PC-9 (cell line): Measurements from ENCODE around the gene FXYD3. TPM values are rescaled to one million over a fixed set of nuclear protein-coding genes. Genes with fewer than 3 reads are reported as not detected.

Source experiments
- BruUV-seq: library from RNA; stranded (reverse); fragments of 400-500 nt; replicated peaks from 2 replicates; lab custom pipeline; 2021; lab: Mats Ljungman, UMichigan
- CTCF ChIA-PET: fragments of 300-600 bp; sonication (Branson Sonifier 250); formaldehyde crosslinking; loops from one replicate; lab custom pipeline; 2022; ENCODE audit warnings: antibody characterized with exemption; lab: Charles Lee
- POLR2A ChIA-PET: fragments of 300-600 bp; sonication (Branson Sonifier 250); formaldehyde crosslinking; loops from one replicate; lab custom pipeline; 2022; ENCODE audit warnings: antibody characterized with exemption; ENCODE audit not compliant: unreplicated experiment; lab: Charles Lee
- DNase-seq, 2 experiments: peaks; one replicate each; pipeline versions ENCODE4 v3.0.0 to v3.0.0-alpha.2; 2015 to 2022; ENCODE audit warnings: mixed read lengths in 1 of 2
- H2AFZ ChIP-seq: fragments of 200-600 bp; sonication (generic); 2 replicates; pipeline ENCODE4 v1.8.1; 2017; ENCODE audit warnings: antibody characterized with exemption
- H3F3A ChIP-seq: fragments of 200-600 bp; sonication (generic); 2 replicates; pipeline ENCODE4 v1.8.1; 2017; ENCODE audit warnings: antibody characterized with exemption, mild to moderate bottlenecking, low read depth; ENCODE audit not compliant: insufficient read depth
- H3K27ac ChIP-seq: fragments of 200-600 bp; sonication (generic); 2 replicates; pipeline ENCODE4 v1.6.1; 2016; ENCODE audit warnings: mixed run types
- H3K27me3 ChIP-seq: fragments of 200-600 bp; sonication (generic); 2 replicates; pipeline ENCODE4 v1.6.1; 2016; ENCODE audit warnings: low read depth, mixed run types; ENCODE audit not compliant: insufficient read depth
- H3K36me3 ChIP-seq: fragments of 200-600 bp; sonication (generic); 2 replicates; pipeline ENCODE4 v1.6.1; 2016; ENCODE audit warnings: low read depth, mixed run types
- H3K4me1 ChIP-seq: fragments of 200-600 bp; sonication (generic); replicated peaks from 2 replicates; pipeline ENCODE4 v1.6.1; 2016; ENCODE audit warnings: mixed run types; ENCODE audit not compliant: insufficient read depth
- H3K4me2 ChIP-seq: fragments of 200-600 bp; sonication (generic); 2 replicates; pipeline ENCODE4 v1.6.1; 2017; ENCODE audit warnings: mixed run types
- H3K4me3 ChIP-seq: fragments of 200-600 bp; sonication (generic); 2 replicates; pipeline ENCODE4 v1.6.1; 2016; ENCODE audit warnings: mixed run types
- H3K79me2 ChIP-seq: fragments of 200-600 bp; sonication (generic); 2 replicates; pipeline ENCODE4 v1.6.1; 2017; ENCODE audit warnings: low read depth, mixed run types
- H3K9me2 ChIP-seq: fragments of 200-600 bp; sonication (generic); 2 replicates; pipeline ENCODE4 v1.8.1; 2017; ENCODE audit warnings: mild to moderate bottlenecking; ENCODE audit not compliant: insufficient read depth
- H3K9me3 ChIP-seq: fragments of 200-600 bp; sonication (generic); 2 replicates; pipeline ENCODE4 v1.8.1; 2016; ENCODE audit warnings: low read depth; ENCODE audit not compliant: insufficient read depth
- H4K20me1 ChIP-seq: fragments of 200-600 bp; sonication (generic); 2 replicates; pipeline ENCODE4 v1.8.1; 2017; ENCODE audit not compliant: insufficient read depth
- EZH2 ChIP-seq: fragments of 200-600 bp; sonication (generic); IDR thresholded peaks from 2 replicates; pipeline ENCODE4 v1.8.0; 2017; ENCODE audit warnings: antibody characterized with exemption, low read depth
- intact Hi-C: fragments of 100-400 bp; cut with micrococcal nuclease; formaldehyde crosslinking; loops from one replicate; pipeline ENCODE4 v1.10.0; 2022; ENCODE audit not compliant: unreplicated experiment
- total RNA-seq: library from RNA; stranded (reverse); gene quantifications from 2 replicates; pipeline ENCODE4 v1.2.3, GENCODE V29; 2021
- TF ChIP-seq, protein P1 (sequence below): fragments of 200-600 bp; sonication (generic); conservative IDR thresholded peaks from 2 replicates; pipeline ENCODE4 v1.6.1; 2017; ENCODE audit warnings: mixed run types, antibody characterized with exemption, mild to moderate bottlenecking, moderate library complexity

FXYD3 gene
- total RNA-seq, 1 experiment from 2014 or later = 287 TPM

DNA sequence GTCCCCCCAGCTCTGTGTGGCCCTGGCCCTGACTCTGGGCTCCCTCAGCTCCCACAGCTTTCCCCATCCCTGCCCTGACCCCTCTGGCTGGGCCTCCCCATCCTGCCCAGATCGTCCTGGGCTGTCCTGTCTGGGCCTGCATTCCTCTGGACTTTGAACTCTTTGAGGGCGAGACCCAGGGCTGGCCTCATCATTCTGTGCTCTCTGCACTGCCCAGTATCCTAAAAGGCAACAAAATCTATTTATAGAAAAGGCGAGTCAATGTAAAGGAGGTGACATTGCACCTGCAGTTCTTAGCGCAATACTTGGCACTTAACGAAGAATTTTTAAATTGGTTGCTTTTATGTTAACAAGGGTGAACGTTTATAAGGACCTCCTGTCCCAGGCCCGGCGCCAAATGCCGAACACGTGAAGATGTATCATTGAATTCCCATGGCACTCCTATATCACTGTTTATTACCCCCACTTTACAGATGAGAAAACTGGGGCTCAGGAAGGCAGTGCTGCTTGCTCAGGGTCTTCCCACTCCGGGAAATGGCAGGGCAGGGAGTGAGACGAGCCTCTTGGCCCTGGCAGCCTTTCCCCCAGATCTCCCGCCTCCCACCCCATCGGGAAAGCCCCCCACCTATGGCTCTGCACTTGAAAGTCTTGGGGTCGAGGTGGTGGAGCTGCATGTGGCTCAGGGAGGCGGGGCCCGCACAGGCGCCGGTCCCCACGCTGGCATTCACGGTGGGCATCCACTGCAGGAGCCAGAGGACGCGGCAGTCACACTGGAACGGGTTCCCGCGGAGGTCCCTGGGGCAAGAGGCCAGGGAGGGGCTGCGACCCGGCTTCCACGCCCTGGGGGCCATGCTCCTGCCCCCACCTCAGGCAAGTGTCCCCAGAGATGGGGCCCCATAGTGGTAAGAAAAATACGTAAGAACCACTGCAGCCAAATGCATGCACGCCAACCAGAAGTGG lies 15.4 kb downstream of the FXYD3 start:
- intact Hi-C loops = no loop called here
- H3K9me3 ChIP-seq = no peaks in the 10 kb centered on the region; the same call in 1 of the 2 replicates
- no peak overlapping the region for H3K4me3 ChIP-seq
- H3K27ac ChIP-seq = no peak overlapping the region
- TF ChIP-seq EZH2 = no peak
- TF ChIP-seq, protein P1, sequence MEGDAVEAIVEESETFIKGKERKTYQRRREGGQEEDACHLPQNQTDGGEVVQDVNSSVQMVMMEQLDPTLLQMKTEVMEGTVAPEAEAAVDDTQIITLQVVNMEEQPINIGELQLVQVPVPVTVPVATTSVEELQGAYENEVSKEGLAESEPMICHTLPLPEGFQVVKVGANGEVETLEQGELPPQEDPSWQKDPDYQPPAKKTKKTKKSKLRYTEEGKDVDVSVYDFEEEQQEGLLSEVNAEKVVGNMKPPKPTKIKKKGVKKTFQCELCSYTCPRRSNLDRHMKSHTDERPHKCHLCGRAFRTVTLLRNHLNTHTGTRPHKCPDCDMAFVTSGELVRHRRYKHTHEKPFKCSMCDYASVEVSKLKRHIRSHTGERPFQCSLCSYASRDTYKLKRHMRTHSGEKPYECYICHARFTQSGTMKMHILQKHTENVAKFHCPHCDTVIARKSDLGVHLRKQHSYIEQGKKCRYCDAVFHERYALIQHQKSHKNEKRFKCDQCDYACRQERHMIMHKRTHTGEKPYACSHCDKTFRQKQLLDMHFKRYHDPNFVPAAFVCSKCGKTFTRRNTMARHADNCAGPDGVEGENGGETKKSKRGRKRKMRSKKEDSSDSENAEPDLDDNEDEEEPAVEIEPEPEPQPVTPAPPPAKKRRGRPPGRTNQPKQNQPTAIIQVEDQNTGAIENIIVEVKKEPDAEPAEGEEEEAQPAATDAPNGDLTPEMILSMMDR = no peak
- H3K4me2 ChIP-seq = no peak overlapping the region
- DNase-seq = no peak
- peaks cover 9% of the 10 kb centered on the region for H3K4me1 ChIP-seq
- H2AFZ ChIP-seq = no peak overlapping the region
- H3K79me2 ChIP-seq = no peaks in the 10 kb centered on the region
- ChIA-PET POLR2A (no interaction called here), CTCF (no interaction called here)
- no peaks in the 10 kb centered on the region for H3F3A ChIP-seq
- H4K20me1 ChIP-seq = no peaks in the 10 kb centered on the region
- no peaks in the 10 kb centered on the region for H3K36me3 ChIP-seq
- no peaks in the 10 kb centered on the region for H3K9me2 ChIP-seq
- H3K27me3 ChIP-seq = no peaks in the 10 kb centered on the region
- no TSS peak for BruUV-seq

DNA sequence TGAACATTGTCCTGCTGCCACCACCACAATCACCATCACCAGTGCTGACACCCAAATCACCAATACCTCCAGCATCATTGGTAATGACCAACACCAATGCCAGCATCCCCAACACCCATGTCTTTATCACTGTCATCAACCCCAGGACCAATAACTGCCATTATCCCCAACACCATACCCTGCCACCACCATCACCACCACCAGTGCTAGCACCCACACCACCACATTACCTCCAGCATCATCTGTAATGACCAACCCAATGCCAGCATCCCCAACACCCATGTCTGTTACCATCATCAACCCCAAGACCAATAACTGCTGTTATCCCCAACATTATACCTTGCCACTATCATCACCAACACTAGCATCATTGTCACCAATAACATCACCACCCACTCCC lies 16.6 kb downstream of the FXYD3 start:
- intact Hi-C loops = no loop called here
- TF ChIP-seq, protein P1 = no peak
- no peak for TF ChIP-seq EZH2
- Histone ChIP-seq H3K4me3 (no peak overlapping the region), H4K20me1 (no peaks in the 10 kb centered on the region), H3K36me3 (no peaks in the 10 kb centered on the region), H3K9me3 (no peaks in the 10 kb centered on the region; the same call in 1 of the 2 replicates), H2AFZ (no peak overlapping the region), H3K4me1 (peaks cover 8% of the 10 kb centered on the region; the same call in 1 of the 2 replicates), H3K27me3 (no peaks in the 10 kb centered on the region), H3K9me2 (no peaks in the 10 kb centered on the region), H3F3A (no peaks in the 10 kb centered on the region), H3K27ac (no peak overlapping the region), H3K79me2 (no peaks in the 10 kb centered on the region), H3K4me2 (no peak overlapping the region)
- CTCF ChIA-PET = no interaction called here
- no peak for DNase-seq
- no TSS peak for BruUV-seq
- POLR2A ChIA-PET = no interaction called here

DNA sequence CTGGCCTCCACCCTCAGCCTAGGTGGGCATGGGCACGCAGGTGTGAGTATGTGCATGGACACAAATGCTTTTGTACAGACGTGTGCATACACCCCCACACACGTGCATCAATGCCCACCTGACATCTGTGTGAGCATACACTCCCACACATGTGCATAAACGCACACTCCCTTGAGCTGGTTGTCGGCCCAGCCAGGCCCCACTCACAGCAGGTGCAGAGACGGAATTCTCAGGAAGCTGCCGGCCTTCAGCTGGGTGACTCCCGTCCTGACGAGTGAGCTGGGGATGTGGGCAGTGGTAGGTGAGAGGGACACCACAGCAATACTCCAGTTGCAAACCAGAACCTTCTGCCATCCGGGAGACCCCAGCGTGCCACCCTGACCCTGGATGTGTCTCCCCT lies 18.2 kb downstream of the FXYD3 start:
- H3K27ac ChIP-seq = no peak overlapping the region
- H3K4me3 ChIP-seq = no peak overlapping the region
- CTCF ChIA-PET = no interaction called here

More for the DNA sequence above, 18.2 kb downstream of the FXYD3 start:
- no peaks in the 10 kb centered on the region for H3F3A ChIP-seq
- no peaks in the 10 kb centered on the region; the same call in 1 of the 2 replicates for H3K9me3 ChIP-seq
- H3K27me3 ChIP-seq = no peaks in the 10 kb centered on the region
- no peaks in the 10 kb centered on the region for H3K9me2 ChIP-seq
- intact Hi-C loops = no loop called here
- no peak overlapping the region for H3K4me2 ChIP-seq
- H3K4me1 ChIP-seq = peaks cover 8% of the 10 kb centered on the region; the same call in 1 of the 2 replicates
- POLR2A ChIA-PET = no interaction called here
- no peaks in the 10 kb centered on the region for H3K36me3 ChIP-seq
- DNase-seq = no peak
- BruUV-seq = no TSS peak
- no peaks in the 10 kb centered on the region for H4K20me1 ChIP-seq
- H3K79me2 ChIP-seq = no peaks in the 10 kb centered on the region
- TF ChIP-seq, protein P1 = no peak
- TF ChIP-seq EZH2 = no peak
- no peak overlapping the region for H2AFZ ChIP-seq
